SU-DHL-6 (cell line): Measurements from ENCODE around the gene SCN2B.

ENCODE experiments used
- H2AFZ ChIP-seq: fragments of 200-600 bp; sonication (generic); 2 replicates; pipeline ENCODE4 v1.6.1; 2014; ENCODE audit warnings: low read depth, mild to moderate bottlenecking, moderate library complexity, mixed read lengths, antibody characterized with exemption, low read length; ENCODE audit not compliant: severe bottlenecking
- H3F3A ChIP-seq: fragments of 200-600 bp; shearing (Covaris generic); 2 replicates; pipeline ENCODE4 v1.6.0; 2016; ENCODE audit warnings: antibody characterized with exemption, mild to moderate bottlenecking; ENCODE audit not compliant: insufficient read depth
- H3K27ac ChIP-seq: fragments of 200-600 bp; sonication (generic); 2 replicates; pipeline ENCODE4 v1.5.1; 2016; ENCODE audit warnings: low read depth, mild to moderate bottlenecking, low read length, moderate library complexity, mixed read lengths
- H3K27me3 ChIP-seq: fragments of 200-600 bp; sonication (generic), shearing (Covaris generic); 2 replicates; pipeline ENCODE4 v1.6.0; 2014; ENCODE audit warnings: mild to moderate bottlenecking, low read length
- H3K36me3 ChIP-seq: fragments of 200-600 bp; sonication (generic); 2 replicates; pipeline ENCODE4 v1.6.1; 2014; ENCODE audit warnings: mild to moderate bottlenecking, low read length, mixed read lengths
- H3K4me2 ChIP-seq: fragments of 300-600, 200-600 bp; shearing (Covaris generic), sonication (generic); 2 replicates; pipeline ENCODE4 v1.6.0; 2014; ENCODE audit warnings: low read length, low read depth, mild to moderate bottlenecking; ENCODE audit not compliant: poor library complexity, severe bottlenecking
- H3K4me3 ChIP-seq: fragments of 200-600 bp; sonication (generic); 2 replicates; pipeline ENCODE4 v1.5.1; 2014; ENCODE audit warnings: antibody characterized with exemption, low read length, mild to moderate bottlenecking, mixed read lengths; ENCODE audit not compliant: insufficient read depth, poor library complexity, severe bottlenecking
- H3K79me2 ChIP-seq: fragments of 200-600 bp; sonication (generic); 2 replicates; pipeline ENCODE4 v1.6.1; 2014; ENCODE audit warnings: mild to moderate bottlenecking, low read length, moderate library complexity; ENCODE audit not compliant: insufficient read depth
- H3K9ac ChIP-seq: fragments of 200-600 bp; sonication (generic); 2 replicates; pipeline ENCODE4 v1.7.0; 2014; ENCODE audit warnings: mild to moderate bottlenecking, low read length
- H3K9me2 ChIP-seq: fragments of 200-600 bp; sonication (generic); replicated peaks from 2 replicates; pipeline ENCODE4 v1.6.1; 2014; ENCODE audit warnings: low read length; ENCODE audit not compliant: insufficient read depth
- H3K9me3 ChIP-seq: fragments of 200-600 bp; sonication (generic); 2 replicates; pipeline ENCODE4 v1.6.1; 2014; ENCODE audit warnings: low read length, mixed read lengths; ENCODE audit not compliant: insufficient read depth
- H4K20me1 ChIP-seq: fragments of 200-600 bp; sonication (generic); 2 replicates; pipeline ENCODE4 v1.6.1; 2014; ENCODE audit warnings: low read depth, mild to moderate bottlenecking, antibody characterized with exemption, low read length, moderate library complexity, mixed read lengths
- CTCF ChIP-seq: fragments of 200-600 bp; sonication (generic); IDR thresholded peaks from one replicate; pipeline ENCODE4 v1.5.1; 2017; ENCODE audit warnings: antibody characterized with exemption, mild to moderate bottlenecking, low read length, moderate library complexity; ENCODE audit not compliant: insufficient read depth, poor library complexity, severe bottlenecking
- EZH2phosphoT487 ChIP-seq: fragments of 200-600 bp; sonication (generic), shearing (Covaris generic); conservative IDR thresholded peaks from 2 replicates; pipeline ENCODE4 v1.6.1; 2018; ENCODE audit warnings: mild to moderate bottlenecking, antibody characterized with exemption, low read length, moderate library complexity, mixed read lengths

SCN2B gene

GRCh38 chr11:118213201-118213600 is 36.8 kb upstream of the SCN2B start:
- Histone ChIP-seq H3K79me2 (no peaks in the 10 kb centered on the region), H3K27ac (no peak overlapping the region), H3K36me3 (no peaks in the 10 kb centered on the region), H3K9ac (no peak overlapping the region), H3K4me2 (no peak overlapping the region), H3K27me3 (no peaks in the 10 kb centered on the region), H2AFZ (no peak overlapping the region), H3K9me3 (no peaks in the 10 kb centered on the region), H4K20me1 (no peaks in the 10 kb centered on the region), H3K9me2 (no peaks in the 10 kb centered on the region), H3F3A (no peaks in the 10 kb centered on the region; the same call in 1 of the 2 replicates), H3K4me3 (no peak overlapping the region)
- TF ChIP-seq EZH2phosphoT487 (no peak), CTCF (no peak)

- no peaks in the 10 kb centered on the region for H3K27me3 ChIP-seq
- no peak overlapping the region for H3K4me2 ChIP-seq
Observed at GRCh38 chr11:118212781-118213191, 36.3 kb upstream of the SCN2B start.

GRCh38 chr11:118212131-118212725 is 35.8 kb upstream of the SCN2B start:
- Histone ChIP-seq H3K4me3 (no peak overlapping the region), H3K4me2 (no peak overlapping the region), H3K9ac (no peak overlapping the region), H3K36me3 (no peaks in the 10 kb centered on the region), H3K9me2 (no peaks in the 10 kb centered on the region), H3F3A (no peaks in the 10 kb centered on the region; the same call in 1 of the 2 replicates), H4K20me1 (no peaks in the 10 kb centered on the region), H3K9me3 (no peaks in the 10 kb centered on the region), H2AFZ (no peak overlapping the region), H3K79me2 (no peaks in the 10 kb centered on the region), H3K27ac (no peak overlapping the region), H3K27me3 (no peaks in the 10 kb centered on the region)
- TF ChIP-seq EZH2phosphoT487 (no peak), CTCF (no peak)

More at GRCh38 chr11:118212781-118213191, 36.3 kb upstream of the SCN2B start:
- H2AFZ ChIP-seq: no peak overlapping the region
- H3F3A ChIP-seq: no peaks in the 10 kb centered on the region; the same call in 1 of the 2 replicates
- no peak overlapping the region for H3K27ac ChIP-seq
- H3K9ac ChIP-seq: no peak overlapping the region
- TF ChIP-seq EZH2phosphoT487: no peak
- TF ChIP-seq CTCF: no peak
- no peaks in the 10 kb centered on the region for H3K9me3 ChIP-seq
- no peak overlapping the region for H3K4me3 ChIP-seq
- H3K79me2 ChIP-seq: no peaks in the 10 kb centered on the region
- no peaks in the 10 kb centered on the region for H3K36me3 ChIP-seq
- no peaks in the 10 kb centered on the region for H3K9me2 ChIP-seq
- no peaks in the 10 kb centered on the region for H4K20me1 ChIP-seq
